ENCODE data around the gene PET100.

Gene PET100

GRCh38 chr19:7607874-7608560 lies 21.6 kb upstream of the PET100 start:
- Histone ChIP-seq H3K27me3 (replicated peaks) (no peaks in the 10 kb centered on the region), H3K27ac (no peak overlapping the region), H3K36me3 (replicated peaks) (no peaks in the 10 kb centered on the region), H3K4me3 (ENCODE audit: low read depth, low read length) (no peak overlapping the region)
- in situ Hi-C loops (cut with HindIII; ENCODE audit: low pct_ligation_motif_present, low sequenced_read_pairs): no loop called here
- DNase-seq: no peak
- TF ChIP-seq CTCF (IDR thresholded peaks at IDR 0.05; ENCODE audit: low read depth, low read length, missing control alignments): no peak

DNA sequence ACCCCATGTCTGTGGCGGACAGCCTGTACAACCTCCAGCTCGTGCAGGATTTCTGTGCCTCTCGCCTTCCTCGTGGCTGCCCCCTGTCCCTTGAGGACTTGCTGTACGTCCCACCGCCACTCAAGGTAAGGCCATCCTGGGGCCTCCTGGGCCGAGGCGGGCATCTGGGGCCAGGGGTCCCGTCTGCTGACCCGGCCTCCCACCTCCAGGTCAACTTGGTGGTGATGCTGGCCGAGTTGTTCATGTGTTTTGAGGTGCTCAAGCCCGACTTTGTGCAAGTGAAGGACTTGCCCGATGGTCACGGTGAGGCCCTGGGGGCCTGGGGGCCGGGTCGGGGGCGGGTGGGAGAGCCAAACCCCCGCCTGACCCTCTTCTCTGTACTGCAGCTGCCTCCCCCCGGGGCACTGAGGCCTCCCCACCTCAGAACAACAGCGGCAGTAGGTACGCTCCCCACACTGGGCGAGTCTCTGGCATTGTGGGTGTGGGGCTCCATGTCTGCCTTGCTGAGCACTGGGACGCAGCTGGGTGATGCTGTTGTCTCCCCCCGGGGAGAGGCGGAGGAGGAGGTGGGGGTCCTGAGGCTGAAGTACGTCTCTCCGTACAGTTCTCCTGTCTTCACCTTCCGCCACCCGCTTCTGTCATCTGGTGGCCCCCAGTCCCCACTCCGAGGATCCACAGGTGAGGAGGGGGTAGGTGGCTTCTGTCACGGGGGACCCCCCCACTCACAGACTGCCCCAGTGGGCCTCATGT lies 18.9 kb upstream of the PET100 start:
- Histone ChIP-seq H3K4me3 (ENCODE audit: low read depth, low read length) (no peak overlapping the region), H3K27me3 (replicated peaks) (no peaks in the 10 kb centered on the region), H3K27ac (no peak overlapping the region), H3K36me3 (replicated peaks) (no peaks in the 10 kb centered on the region)
- in situ Hi-C loops (cut with HindIII; ENCODE audit: low pct_ligation_motif_present, low sequenced_read_pairs): no loop called here
- no peak for DNase-seq
- no peak for TF ChIP-seq CTCF (IDR thresholded peaks at IDR 0.05; ENCODE audit: low read depth, low read length, missing control alignments)

- H3K36me3 ChIP-seq (replicated peaks): no peaks in the 10 kb centered on the region
- no peaks in the 10 kb centered on the region for H3K27me3 ChIP-seq (replicated peaks)
- no peak overlapping the region for H3K27ac ChIP-seq
- no peak overlapping the region for H3K4me3 ChIP-seq (ENCODE audit: low read depth, low read length)
- DNase-seq: no peak
- TF ChIP-seq CTCF (IDR thresholded peaks at IDR 0.05; ENCODE audit: low read depth, low read length, missing control alignments): no peak
- in situ Hi-C loops (cut with HindIII; ENCODE audit: low pct_ligation_motif_present, low sequenced_read_pairs): no loop called here
Measured at GRCh38 chr19:7611541-7612279, 17.9 kb upstream of the PET100 start.

DNA sequence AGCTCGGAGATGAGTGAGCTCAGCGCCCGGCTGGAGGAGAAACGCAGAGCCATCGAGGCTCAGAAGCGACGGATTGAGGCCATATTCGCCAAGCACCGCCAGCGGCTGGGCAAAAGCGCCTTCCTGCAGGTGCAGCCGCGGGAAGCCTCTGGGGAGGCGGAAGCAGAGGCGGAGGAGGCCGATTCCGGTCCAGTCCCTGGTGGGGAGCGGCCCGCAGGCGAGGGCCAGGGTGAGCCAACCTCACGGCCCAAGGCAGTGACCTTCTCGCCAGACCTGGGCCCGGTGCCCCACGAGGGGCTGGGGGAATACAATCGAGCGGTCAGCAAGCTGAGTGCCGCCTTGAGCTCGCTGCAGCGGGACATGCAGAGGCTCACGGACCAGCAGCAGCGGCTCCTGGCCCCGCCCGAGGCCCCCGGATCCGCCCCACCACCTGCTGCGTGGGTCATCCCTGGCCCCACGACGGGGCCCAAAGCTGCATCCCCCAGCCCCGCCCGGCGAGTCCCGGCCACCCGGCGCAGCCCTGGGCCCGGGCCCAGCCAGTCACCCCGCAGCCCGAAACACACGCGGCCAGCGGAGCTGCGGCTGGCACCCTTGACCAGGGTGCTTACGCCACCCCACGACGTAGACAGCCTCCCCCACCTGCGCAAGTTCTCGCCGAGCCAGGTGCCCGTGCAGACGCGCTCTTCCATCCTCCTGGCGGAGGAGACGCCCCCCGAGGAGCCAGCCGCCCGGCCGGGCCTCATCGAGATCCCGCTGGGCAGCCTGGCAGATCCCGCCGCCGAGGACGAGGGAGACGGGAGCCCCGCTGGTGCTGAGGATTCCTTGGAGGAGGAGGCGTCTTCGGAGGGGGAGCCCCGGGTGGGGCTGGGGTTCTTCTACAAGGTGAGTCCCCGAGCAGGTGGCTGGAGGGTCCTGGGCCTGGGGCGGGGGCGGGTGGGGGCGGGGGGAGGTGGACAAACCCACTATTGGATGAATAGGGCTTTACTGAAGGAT lies 17.0 kb upstream of the PET100 start:
- Histone ChIP-seq H3K36me3 (replicated peaks) (no peaks in the 10 kb centered on the region), H3K27ac (no peak overlapping the region), H3K4me3 (ENCODE audit: low read depth, low read length) (no peak overlapping the region), H3K27me3 (replicated peaks) (no peaks in the 10 kb centered on the region)
- no peak for TF ChIP-seq CTCF (IDR thresholded peaks at IDR 0.05; ENCODE audit: low read depth, low read length, missing control alignments)
- in situ Hi-C loops (cut with HindIII; ENCODE audit: low pct_ligation_motif_present, low sequenced_read_pairs): no loop called here
- DNase-seq: no peak
